ENCODE results near the gene GOLGA6L2.

GRCh38 chr15:23444269-23444668 lies 2.8 kb downstream of the GOLGA6L2 start:
- no peak for TF ChIP-seq REPIN1 (CRISPR knock-in tag; IDR thresholded peaks at IDR 0.05; ENCODE audit: borderline replicate concordance, low read depth)
- no peak for TF ChIP-seq FOXO1 (CRISPR knock-in tag; IDR thresholded peaks at IDR 0.05)
- no peak for TF ChIP-seq ZBTB7A (CRISPR knock-in tag; IDR thresholded peaks at IDR 0.05)
- no peak for TF ChIP-seq MAX (IDR thresholded peaks at IDR 0.05)
- TF ChIP-seq PREB (CRISPR knock-in tag; IDR thresholded peaks at IDR 0.05) = no peak
- TF ChIP-seq MXD4 (CRISPR knock-in tag; IDR thresholded peaks at IDR 0.05) = no peak
- TF ChIP-seq HDAC2 (CRISPR knock-in tag; IDR thresholded peaks at IDR 0.05) = no peak
- TF ChIP-seq HINFP (CRISPR knock-in tag; IDR thresholded peaks at IDR 0.05; ENCODE audit: low read depth) = no peak
- TF ChIP-seq ZNF24 (IDR thresholded peaks at IDR 0.05) = no peak
- no peak for TF ChIP-seq SALL2 (CRISPR knock-in tag; IDR thresholded peaks at IDR 0.05)

Measured in HepG2 (cell line).